SK-N-SH treated with all-trans-retinoic acid at 6 μM for 48 hours (cell line): ENCODE measurements around the gene ZNHIT3.
"Not testable (repeated sequence)": the region's sequence is repeated elsewhere in the genome, so short reads cannot be mapped to it uniquely, and the experiment has no call there.

ENCODE experiments used
- ATAC-seq: fragments of 200-7000 bp; cut with Tn5 transposase; 3 replicates; pipeline ENCODE4 v1.9.1; 2020; ENCODE audit warnings: mild to moderate bottlenecking, moderate library complexity
- ARNTL ChIP-seq: fragments of 450-650 bp; formaldehyde crosslinking; IDR thresholded peaks from 2 replicates; pipeline ENCODE4 v1.5.0; 2020; ENCODE audit warnings: low read depth, mild to moderate bottlenecking, moderate library complexity, borderline replicate concordance
- BACH2 ChIP-seq: fragments of 250-450 bp; sonication (Bioruptor Pico); IDR thresholded peaks from 2 replicates; pipeline ENCODE4 v1.9.0; 2021; ENCODE audit warnings: mild to moderate bottlenecking, borderline replicate concordance
- CSDC2 ChIP-seq: fragments of 250-450 bp; sonication (Bioruptor Pico); IDR thresholded peaks from 2 replicates; pipeline ENCODE4 v1.5.0; 2020; ENCODE audit warnings: mild to moderate bottlenecking, moderate library complexity
- GLIS3 ChIP-seq: fragments of 250-450 bp; sonication (Bioruptor Pico); IDR thresholded peaks from 2 replicates; pipeline ENCODE4 v1.5.0; 2020; ENCODE audit warnings: mild to moderate bottlenecking, moderate library complexity
- ISL1 ChIP-seq: fragments of 250-450 bp; sonication (Bioruptor Pico); IDR thresholded peaks from 2 replicates; pipeline ENCODE4 v2.1.2; 2022; ENCODE audit warnings: mild to moderate bottlenecking, moderate library complexity
- OSR1 ChIP-seq: fragments of 250-450 bp; sonication (Bioruptor Pico); IDR thresholded peaks from 2 replicates; pipeline ENCODE4 v1.8.0; 2022; ENCODE audit warnings: moderate library complexity, mild to moderate bottlenecking, inconsistent platforms
- PPARA ChIP-seq: fragments of 250-450 bp; sonication (Bioruptor Pico); IDR thresholded peaks from 2 replicates; pipeline ENCODE4 v1.5.0; 2020; ENCODE audit warnings: mild to moderate bottlenecking, borderline replicate concordance
- RARB ChIP-seq: fragments of 250-450 bp; sonication (Bioruptor Pico); IDR thresholded peaks from 2 replicates; pipeline ENCODE4 v1.8.0; 2021; ENCODE audit warnings: mild to moderate bottlenecking, moderate library complexity
- SNAI2 ChIP-seq: fragments of 250-450 bp; sonication (Bioruptor Pico); IDR thresholded peaks from 2 replicates; pipeline ENCODE4 v1.5.0; 2020; ENCODE audit warnings: mild to moderate bottlenecking, moderate library complexity
- TCF4 ChIP-seq: fragments of 250-450 bp; sonication (Bioruptor Pico); IDR thresholded peaks from 2 replicates; pipeline ENCODE4 v1.8.0; 2021; ENCODE audit warnings: mild to moderate bottlenecking, moderate library complexity, borderline replicate concordance
- TOX ChIP-seq: fragments of 250-450 bp; sonication (Bioruptor Pico); IDR thresholded peaks from 2 replicates; pipeline ENCODE4 v1.8.0; 2021; ENCODE audit warnings: mild to moderate bottlenecking, moderate library complexity, borderline replicate concordance
- ZC3H10 ChIP-seq: fragments of 250-450 bp; sonication (Bioruptor Pico); IDR thresholded peaks from 2 replicates; pipeline ENCODE4 v1.5.1; 2021; ENCODE audit warnings: mild to moderate bottlenecking, moderate library complexity
- ZFP3 ChIP-seq: fragments of 250-450 bp; sonication (Bioruptor Pico); IDR thresholded peaks from 2 replicates; pipeline ENCODE4 v1.5.0; 2020; ENCODE audit warnings: mild to moderate bottlenecking, moderate library complexity
- ZNF70 ChIP-seq: fragments of 450-650 bp; formaldehyde crosslinking; IDR thresholded peaks from 2 replicates; pipeline ENCODE4 v1.5.0; 2020; ENCODE audit warnings: mild to moderate bottlenecking, moderate library complexity
- ZNF8 ChIP-seq: fragments of 450-650 bp; formaldehyde crosslinking; IDR thresholded peaks from 2 replicates; pipeline ENCODE4 v1.5.0; 2020; ENCODE audit warnings: mild to moderate bottlenecking, moderate library complexity
- TF ChIP-seq, protein P1 (sequence below): fragments of 250-450 bp; sonication (Bioruptor Pico); IDR thresholded peaks from 2 replicates; pipeline ENCODE4 v1.5.1; 2020; ENCODE audit warnings: low read depth, mild to moderate bottlenecking, moderate library complexity
- TF ChIP-seq, protein P2 (sequence below): fragments of 250-450 bp; sonication (Bioruptor Pico); IDR thresholded peaks from 2 replicates; pipeline ENCODE4 v1.8.0; 2021; ENCODE audit warnings: low read depth, mild to moderate bottlenecking, moderate library complexity, borderline replicate concordance
- TF ChIP-seq, protein P3 (sequence below): fragments of 250-450 bp; sonication (Bioruptor Pico); IDR thresholded peaks from 2 replicates; pipeline ENCODE4 v1.5.0; 2020; ENCODE audit warnings: mild to moderate bottlenecking, moderate library complexity
- TF ChIP-seq, protein P4 (sequence below): fragments of 250-450 bp; sonication (Bioruptor Pico); IDR thresholded peaks from 2 replicates; pipeline ENCODE4 v1.5.1; 2021; ENCODE audit warnings: mild to moderate bottlenecking, moderate library complexity
- TF ChIP-seq, protein P5 (sequence below): fragments of 250-450 bp; sonication (Bioruptor Pico); IDR thresholded peaks from 2 replicates; pipeline ENCODE4 v1.8.0; 2020; ENCODE audit warnings: mild to moderate bottlenecking, moderate library complexity, borderline replicate concordance

ZNHIT3 gene

DNA sequence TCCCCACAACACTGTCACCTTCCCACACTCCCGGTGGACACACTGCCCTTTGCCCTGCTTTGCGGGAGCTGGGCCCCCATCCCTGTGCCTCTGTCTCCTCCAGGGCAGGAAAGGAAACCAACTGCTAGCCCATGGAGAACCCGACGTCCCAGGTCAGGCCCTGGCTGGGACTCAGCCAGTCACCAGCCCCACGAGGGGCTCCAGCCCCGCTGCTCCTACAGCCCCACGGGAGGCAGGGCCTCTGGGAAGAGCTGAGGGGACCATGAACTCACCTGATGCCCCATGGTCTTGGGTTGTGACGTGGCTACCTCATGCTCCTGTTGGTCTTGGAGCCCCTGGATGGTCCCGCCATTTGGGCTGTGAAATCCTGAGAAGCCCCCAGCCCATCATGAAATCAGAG, 33.6 kb upstream of the ZNHIT3 start:
- not testable (repeated sequence) for ATAC-seq

DNA sequence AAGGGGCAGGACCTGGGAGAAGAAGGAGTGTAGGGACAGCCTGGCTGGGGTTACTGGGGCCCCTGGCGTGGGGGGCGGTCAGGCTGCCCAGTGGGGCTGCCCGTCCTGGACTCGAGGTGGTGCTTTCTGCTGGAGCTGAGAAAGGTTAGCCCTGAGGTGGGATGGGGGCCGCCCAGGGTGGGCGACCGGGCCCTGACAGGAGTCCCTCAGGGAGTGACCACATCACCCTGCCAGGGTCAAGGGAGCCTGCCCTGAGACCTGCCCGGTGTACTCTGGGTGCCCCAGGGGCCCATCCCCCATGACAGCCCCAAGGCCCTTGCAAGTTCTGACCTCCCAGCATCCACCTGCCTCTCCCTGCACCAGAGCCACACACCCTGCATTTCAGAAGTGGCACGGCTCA, 28.8 kb upstream of the ZNHIT3 start:
- ATAC-seq: not testable (repeated sequence)

DNA sequence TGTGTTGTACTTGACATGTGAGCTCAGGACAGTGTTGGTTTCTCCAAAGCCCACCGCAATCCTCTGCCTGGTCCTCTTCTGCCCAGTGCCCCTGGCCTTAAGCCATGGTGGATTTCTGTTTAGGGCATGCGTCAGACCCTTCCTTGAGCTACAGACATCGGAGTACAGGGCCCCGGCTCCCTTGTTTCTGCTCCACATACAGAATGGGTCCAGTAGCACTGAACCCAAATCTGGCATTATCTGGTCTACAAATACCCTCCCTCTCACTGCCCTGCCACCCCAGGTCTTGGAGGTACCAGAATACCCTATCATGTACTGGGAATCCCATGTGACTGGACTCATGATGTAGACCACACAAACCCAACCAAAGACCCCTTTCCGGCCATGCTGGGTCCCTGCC, 27.4 kb upstream of the ZNHIT3 start:
- ATAC-seq: no peak
- no peak for TF ChIP-seq ZNF8
- no peak for TF ChIP-seq ZFP3 (CRISPR knock-in tag)
- no peak for TF ChIP-seq PPARA (CRISPR knock-in tag)
- no peak for TF ChIP-seq ZC3H10 (CRISPR knock-in tag)
- TF ChIP-seq ZNF70 (CRISPR knock-in tag): no peak
- TF ChIP-seq, protein P1, sequence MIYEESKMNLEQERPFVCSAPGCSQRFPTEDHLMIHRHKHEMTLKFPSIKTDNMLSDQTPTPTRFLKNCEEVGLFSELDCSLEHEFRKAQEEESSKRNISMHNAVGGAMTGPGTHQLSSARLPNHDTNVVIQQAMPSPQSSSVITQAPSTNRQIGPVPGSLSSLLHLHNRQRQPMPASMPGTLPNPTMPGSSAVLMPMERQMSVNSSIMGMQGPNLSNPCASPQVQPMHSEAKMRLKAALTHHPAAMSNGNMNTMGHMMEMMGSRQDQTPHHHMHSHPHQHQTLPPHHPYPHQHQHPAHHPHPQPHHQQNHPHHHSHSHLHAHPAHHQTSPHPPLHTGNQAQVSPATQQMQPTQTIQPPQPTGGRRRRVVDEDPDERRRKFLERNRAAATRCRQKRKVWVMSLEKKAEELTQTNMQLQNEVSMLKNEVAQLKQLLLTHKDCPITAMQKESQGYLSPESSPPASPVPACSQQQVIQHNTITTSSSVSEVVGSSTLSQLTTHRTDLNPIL (CRISPR knock-in tag): no peak
- no peak for TF ChIP-seq RARB (CRISPR knock-in tag)
- TF ChIP-seq TOX: no peak
- TF ChIP-seq, protein P2, sequence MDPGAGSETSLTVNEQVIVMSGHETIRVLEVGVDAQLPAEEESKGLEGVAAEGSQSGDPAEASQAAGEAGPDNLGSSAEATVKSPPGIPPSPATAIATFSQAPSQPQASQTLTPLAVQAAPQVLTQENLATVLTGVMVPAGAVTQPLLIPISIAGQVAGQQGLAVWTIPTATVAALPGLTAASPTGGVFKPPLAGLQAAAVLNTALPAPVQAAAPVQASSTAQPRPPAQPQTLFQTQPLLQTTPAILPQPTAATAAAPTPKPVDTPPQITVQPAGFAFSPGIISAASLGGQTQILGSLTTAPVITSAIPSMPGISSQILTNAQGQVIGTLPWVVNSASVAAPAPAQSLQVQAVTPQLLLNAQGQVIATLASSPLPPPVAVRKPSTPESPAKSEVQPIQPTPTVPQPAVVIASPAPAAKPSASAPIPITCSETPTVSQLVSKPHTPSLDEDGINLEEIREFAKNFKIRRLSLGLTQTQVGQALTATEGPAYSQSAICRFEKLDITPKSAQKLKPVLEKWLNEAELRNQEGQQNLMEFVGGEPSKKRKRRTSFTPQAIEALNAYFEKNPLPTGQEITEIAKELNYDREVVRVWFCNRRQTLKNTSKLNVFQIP (CRISPR knock-in tag): no peak
- TF ChIP-seq, protein P3, sequence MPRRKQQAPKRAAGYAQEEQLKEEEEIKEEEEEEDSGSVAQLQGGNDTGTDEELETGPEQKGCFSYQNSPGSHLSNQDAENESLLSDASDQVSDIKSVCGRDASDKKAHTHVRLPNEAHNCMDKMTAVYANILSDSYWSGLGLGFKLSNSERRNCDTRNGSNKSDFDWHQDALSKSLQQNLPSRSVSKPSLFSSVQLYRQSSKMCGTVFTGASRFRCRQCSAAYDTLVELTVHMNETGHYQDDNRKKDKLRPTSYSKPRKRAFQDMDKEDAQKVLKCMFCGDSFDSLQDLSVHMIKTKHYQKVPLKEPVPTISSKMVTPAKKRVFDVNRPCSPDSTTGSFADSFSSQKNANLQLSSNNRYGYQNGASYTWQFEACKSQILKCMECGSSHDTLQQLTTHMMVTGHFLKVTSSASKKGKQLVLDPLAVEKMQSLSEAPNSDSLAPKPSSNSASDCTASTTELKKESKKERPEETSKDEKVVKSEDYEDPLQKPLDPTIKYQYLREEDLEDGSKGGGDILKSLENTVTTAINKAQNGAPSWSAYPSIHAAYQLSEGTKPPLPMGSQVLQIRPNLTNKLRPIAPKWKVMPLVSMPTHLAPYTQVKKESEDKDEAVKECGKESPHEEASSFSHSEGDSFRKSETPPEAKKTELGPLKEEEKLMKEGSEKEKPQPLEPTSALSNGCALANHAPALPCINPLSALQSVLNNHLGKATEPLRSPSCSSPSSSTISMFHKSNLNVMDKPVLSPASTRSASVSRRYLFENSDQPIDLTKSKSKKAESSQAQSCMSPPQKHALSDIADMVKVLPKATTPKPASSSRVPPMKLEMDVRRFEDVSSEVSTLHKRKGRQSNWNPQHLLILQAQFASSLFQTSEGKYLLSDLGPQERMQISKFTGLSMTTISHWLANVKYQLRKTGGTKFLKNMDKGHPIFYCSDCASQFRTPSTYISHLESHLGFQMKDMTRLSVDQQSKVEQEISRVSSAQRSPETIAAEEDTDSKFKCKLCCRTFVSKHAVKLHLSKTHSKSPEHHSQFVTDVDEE (CRISPR knock-in tag): no peak
- no peak for TF ChIP-seq ARNTL
- TF ChIP-seq GLIS3 (CRISPR knock-in tag): no peak
- no peak for TF ChIP-seq TCF4 (CRISPR knock-in tag)
- no peak for TF ChIP-seq CSDC2 (CRISPR knock-in tag)
- no peak for TF ChIP-seq BACH2 (CRISPR knock-in tag)
- no peak for TF ChIP-seq OSR1
- no peak for TF ChIP-seq SNAI2 (CRISPR knock-in tag)
- TF ChIP-seq, protein P4, sequence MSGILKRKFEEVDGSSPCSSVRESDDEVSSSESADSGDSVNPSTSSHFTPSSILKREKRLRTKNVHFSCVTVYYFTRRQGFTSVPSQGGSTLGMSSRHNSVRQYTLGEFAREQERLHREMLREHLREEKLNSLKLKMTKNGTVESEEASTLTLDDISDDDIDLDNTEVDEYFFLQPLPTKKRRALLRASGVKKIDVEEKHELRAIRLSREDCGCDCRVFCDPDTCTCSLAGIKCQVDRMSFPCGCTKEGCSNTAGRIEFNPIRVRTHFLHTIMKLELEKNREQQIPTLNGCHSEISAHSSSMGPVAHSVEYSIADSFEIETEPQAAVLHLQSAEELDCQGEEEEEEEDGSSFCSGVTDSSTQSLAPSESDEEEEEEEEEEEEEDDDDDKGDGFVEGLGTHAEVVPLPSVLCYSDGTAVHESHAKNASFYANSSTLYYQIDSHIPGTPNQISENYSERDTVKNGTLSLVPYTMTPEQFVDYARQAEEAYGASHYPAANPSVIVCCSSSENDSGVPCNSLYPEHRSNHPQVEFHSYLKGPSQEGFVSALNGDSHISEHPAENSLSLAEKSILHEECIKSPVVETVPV (CRISPR knock-in tag): no peak
- TF ChIP-seq, protein P5, sequence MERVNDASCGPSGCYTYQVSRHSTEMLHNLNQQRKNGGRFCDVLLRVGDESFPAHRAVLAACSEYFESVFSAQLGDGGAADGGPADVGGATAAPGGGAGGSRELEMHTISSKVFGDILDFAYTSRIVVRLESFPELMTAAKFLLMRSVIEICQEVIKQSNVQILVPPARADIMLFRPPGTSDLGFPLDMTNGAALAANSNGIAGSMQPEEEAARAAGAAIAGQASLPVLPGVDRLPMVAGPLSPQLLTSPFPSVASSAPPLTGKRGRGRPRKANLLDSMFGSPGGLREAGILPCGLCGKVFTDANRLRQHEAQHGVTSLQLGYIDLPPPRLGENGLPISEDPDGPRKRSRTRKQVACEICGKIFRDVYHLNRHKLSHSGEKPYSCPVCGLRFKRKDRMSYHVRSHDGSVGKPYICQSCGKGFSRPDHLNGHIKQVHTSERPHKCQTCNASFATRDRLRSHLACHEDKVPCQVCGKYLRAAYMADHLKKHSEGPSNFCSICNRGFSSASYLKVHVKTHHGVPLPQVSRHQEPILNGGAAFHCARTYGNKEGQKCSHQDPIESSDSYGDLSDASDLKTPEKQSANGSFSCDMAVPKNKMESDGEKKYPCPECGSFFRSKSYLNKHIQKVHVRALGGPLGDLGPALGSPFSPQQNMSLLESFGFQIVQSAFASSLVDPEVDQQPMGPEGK (CRISPR knock-in tag): no peak
- TF ChIP-seq ISL1 (CRISPR knock-in tag): no peak

DNA sequence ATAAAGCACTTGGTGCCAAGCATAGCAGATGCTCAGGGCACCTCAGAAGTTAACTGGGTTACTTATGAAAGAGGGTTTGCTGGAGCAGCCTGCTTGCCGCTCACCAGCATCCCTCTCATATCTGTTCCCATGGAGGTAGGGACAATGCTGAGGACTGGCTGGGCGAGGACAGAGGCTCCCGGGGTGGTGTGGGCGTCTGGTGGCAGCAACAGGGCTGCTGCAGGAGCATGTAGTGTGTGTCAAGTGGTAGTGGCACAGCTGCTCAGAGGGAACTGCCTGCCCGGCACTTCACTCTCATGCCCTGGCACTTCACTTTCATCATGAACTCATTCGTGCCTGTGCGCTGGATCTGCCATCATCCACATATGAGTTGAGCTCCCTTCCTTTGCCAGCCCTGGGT, 26.9 kb upstream of the ZNHIT3 start:
- no peak for ATAC-seq

More for the DNA sequence above, 26.9 kb upstream of the ZNHIT3 start:
- TF ChIP-seq ZC3H10 (CRISPR knock-in tag) (no peak), ISL1 (CRISPR knock-in tag) (no peak), TCF4 (CRISPR knock-in tag) (no peak), CSDC2 (CRISPR knock-in tag) (no peak)
